HG02870 (cell line): ENCODE data around the gene SGCA.

Experiments
- ATAC-seq: cut with Tn5 transposase; IDR thresholded peaks from one replicate; pipeline ENCODE4 v1.9.1; 2021; ENCODE audit warnings: mild to moderate bottlenecking, moderate library complexity; ENCODE audit not compliant: unreplicated experiment

SGCA gene

GRCh38 chr17:50148226-50149090 is 17.3 kb upstream of the SGCA start:
- peak; percentile 38 for ATAC-seq

- ATAC-seq: no peak
These were observed 16.8 kb upstream of the SGCA start for GRCh38 chr17:50149091-50149416.

- ATAC-seq: no peak
These were observed 16.1 kb upstream of the SGCA start for GRCh38 chr17:50149417-50150353.

GRCh38 chr17:50150354-50151040 is 15.3 kb upstream of the SGCA start, which contains the start of gene PPP1R9B:
PPP1R9B (minus strand) TSS chr17:50150677; CDS start chr17:50150513, 164 bp downstream.
- ATAC-seq: no peak

GRCh38 chr17:50151041-50151936 is 14.5 kb upstream of the SGCA start:
- ATAC-seq: peak; percentile 36

GRCh38 chr17:50151937-50152547 is 13.8 kb upstream of the SGCA start:
- ATAC-seq: peak; percentile 26

GRCh38 chr17:50152736-50153135 is 13.1 kb upstream of the SGCA start:
- ATAC-seq: no peak

- ATAC-seq: no peak
These were observed 11.9 kb upstream of the SGCA start for GRCh38 chr17:50153650-50154575.

- no peak for ATAC-seq
These were observed 11.2 kb upstream of the SGCA start for GRCh38 chr17:50154604-50155003.

GRCh38 chr17:50155115-50155819 is 10.5 kb upstream of the SGCA start:
- no peak for ATAC-seq

GRCh38 chr17:50157891-50158290 is 7.9 kb upstream of the SGCA start:
- ATAC-seq: no peak

- ATAC-seq: peak; percentile 81
These were observed 4.5 kb upstream of the SGCA start for GRCh38 chr17:50161023-50161910.

- no peak for ATAC-seq
These were observed 3.9 kb upstream of the SGCA start for GRCh38 chr17:50161911-50162288.

- no peak for ATAC-seq
These were observed 3.1 kb upstream of the SGCA start for GRCh38 chr17:50162466-50163254.

- ATAC-seq: no peak
These were observed 1.7 kb upstream of the SGCA start for GRCh38 chr17:50163843-50164696.

- ATAC-seq: no peak
These were observed 1.2 kb upstream of the SGCA start for GRCh38 chr17:50164697-50164988.
